Endodermal cell (in vitro differentiated cells): ENCODE results near the gene METTL26. TPM values are rescaled to one million over a fixed set of nuclear protein-coding genes. Genes with fewer than 3 reads are reported as not detected.

ENCODE experiments used
- DNase-seq: peaks from one replicate; pipeline ENCODE4 v3.0.0-alpha.2; 2017
- H3K27ac ChIP-seq: 2 replicates; pipeline ENCODE4 v1.5.1; 2013; ENCODE audit warnings: mild to moderate bottlenecking, low read depth, low read length, moderate library complexity
- H3K27me3 ChIP-seq: 2 replicates; pipeline ENCODE4 v1.6.1; 2013; ENCODE audit warnings: mild to moderate bottlenecking, low read length, moderate library complexity; ENCODE audit not compliant: insufficient read depth, control insufficient read depth, poor library complexity, severe bottlenecking
- H3K36me3 ChIP-seq: 2 replicates; pipeline ENCODE4 v1.7.0; 2013; ENCODE audit warnings: mild to moderate bottlenecking, low read length, moderate library complexity; ENCODE audit not compliant: control insufficient read depth, insufficient read depth
- H3K4me1 ChIP-seq: one replicate; pipeline ENCODE4 v1.7.0; 2013; ENCODE audit warnings: low read length; ENCODE audit not compliant: control insufficient read depth, insufficient read depth
- H3K4me3 ChIP-seq: 2 replicates; pipeline ENCODE4 v1.5.1; 2013; ENCODE audit warnings: mild to moderate bottlenecking, low read length, moderate library complexity
- H3K9ac ChIP-seq: 2 replicates; pipeline ENCODE4 v1.6.1; 2013; ENCODE audit warnings: mild to moderate bottlenecking, low read length, moderate library complexity; ENCODE audit not compliant: poor library complexity, severe bottlenecking; ENCODE audit errors: extremely low read depth
- H3K9me3 ChIP-seq: 2 replicates; pipeline ENCODE4 v1.6.1; 2013; ENCODE audit warnings: mild to moderate bottlenecking, low read length, moderate library complexity; ENCODE audit not compliant: control insufficient read depth
- H3K27ac Mint-ChIP-seq: 2 replicates; pipeline ENCODE4 v1.8.0; 2020; ENCODE audit warnings: mixed read lengths
- H3K27me3 Mint-ChIP-seq: 2 replicates; pipeline ENCODE4 v1.8.0; 2021; ENCODE audit warnings: mild to moderate bottlenecking, mixed read lengths; ENCODE audit not compliant: insufficient read depth
- H3K36me3 Mint-ChIP-seq: 2 replicates; pipeline ENCODE4 v1.8.0; 2020; ENCODE audit warnings: low read depth, mixed read lengths
- H3K4me1 Mint-ChIP-seq: 2 replicates; pipeline ENCODE4 v1.8.0; 2020; ENCODE audit warnings: mixed read lengths
- H3K4me3 Mint-ChIP-seq: 2 replicates; pipeline ENCODE4 v1.8.0; 2020; ENCODE audit warnings: mild to moderate bottlenecking, moderate library complexity, mixed read lengths
- H3K9me3 Mint-ChIP-seq: 2 replicates; pipeline ENCODE4 v1.8.0; 2020; ENCODE audit warnings: mild to moderate bottlenecking, mixed read lengths
- CTCF ChIP-seq: fragments of 200-600 bp; sonication (generic); conservative IDR thresholded peaks from 2 replicates; pipeline ENCODE4 v1.5.0; 2021; ENCODE audit warnings: antibody characterized with exemption, mild to moderate bottlenecking
- WGBS, 2 experiments: methylation state at CpG; one replicate each; pipeline versions ENCODE4 v1.1.5 to v1.1.7; 2013; ENCODE audit warnings: missing lambda C conversion rate in 2 of 2, mixed read lengths in 1 of 2; ENCODE audit not compliant: insufficient coverage in 1 of 2, insufficient read length in 1 of 2; 5-methylcytosine and 5-hydroxymethylcytosine counted together
- total RNA-seq, 2 donors: library from RNA; stranded (reverse); fragmentation: NEBNext Ultra II Directional in 1 of 2; extraction: Animal tissue kit (Norgen Biotek cat#: 25700) in 1 of 2; gene quantifications; 2 replicates in 1 of 2; 3 replicates in 1 of 2; pipeline ENCODE4 v1.2.1, GENCODE V29; 2021

The METTL26 gene
- total RNA-seq, 2 donors from 2014 or later = 72.1 to 79.8 TPM

- Histone ChIP-seq H3K9me3 (no peaks in the 10 kb centered on the region), H3K36me3 (peaks cover 40% of the 10 kb centered on the region), H3K9ac (no peak overlapping the region), H3K27ac (no peak overlapping the region), H3K4me1 (no peaks in the 10 kb centered on the region), H3K27me3 (no peaks in the 10 kb centered on the region), H3K4me3 (no peak overlapping the region)
- peaks cover 16% of the 10 kb centered on the region for H3K36me3 Mint-ChIP-seq
- H3K4me3 Mint-ChIP-seq = no peak overlapping the region
- peaks cover 6% of the 10 kb centered on the region for H3K4me1 Mint-ChIP-seq
- WGBS, 2 experiments = 97% methylated on average over 10 to 18 of the region's 18 CpGs
- H3K27me3 Mint-ChIP-seq = no peaks in the 10 kb centered on the region
- TF ChIP-seq CTCF = no peak
- H3K9me3 Mint-ChIP-seq = no peaks in the 10 kb centered on the region
- no peak overlapping the region for H3K27ac Mint-ChIP-seq
- DNase-seq = no peak
These were observed 37.4 kb upstream of the METTL26 start for GRCh38 chr16:673399-673991.

GRCh38 chr16:672851-673250 is 36.7 kb upstream of the METTL26 start:
- no peak for DNase-seq
- no peak for TF ChIP-seq CTCF
- Histone ChIP-seq H3K9ac (no peak overlapping the region), H3K36me3 (peaks cover 40% of the 10 kb centered on the region), H3K27me3 (no peaks in the 10 kb centered on the region), H3K27ac (no peak overlapping the region), H3K4me1 (no peaks in the 10 kb centered on the region), H3K9me3 (no peaks in the 10 kb centered on the region), H3K4me3 (no peak overlapping the region)
- Mint-ChIP-seq H3K9me3 (no peaks in the 10 kb centered on the region), H3K36me3 (peaks cover 16% of the 10 kb centered on the region), H3K27me3 (no peaks in the 10 kb centered on the region), H3K4me1 (peaks cover 6% of the 10 kb centered on the region), H3K27ac (no peak overlapping the region), H3K4me3 (no peak overlapping the region)
- WGBS, 2 experiments = 97 to 98% methylated on average over 20 to 21 of the region's 21 CpGs

GRCh38 chr16:672371-672770 is 36.3 kb upstream of the METTL26 start:
- H3K4me3 Mint-ChIP-seq = no peak overlapping the region
- Histone ChIP-seq H3K9me3 (no peaks in the 10 kb centered on the region), H3K36me3 (peaks cover 40% of the 10 kb centered on the region), H3K27me3 (no peaks in the 10 kb centered on the region), H3K4me3 (no peak overlapping the region), H3K27ac (no peak overlapping the region), H3K4me1 (peaks cover 3% of the 10 kb centered on the region), H3K9ac (no peak overlapping the region)
- TF ChIP-seq CTCF = no peak
- peaks cover 9% of the 10 kb centered on the region for H3K4me1 Mint-ChIP-seq
- 94 to 98% methylated on average over 13 to 19 of the region's 19 CpGs for WGBS, 2 experiments
- H3K9me3 Mint-ChIP-seq = no peaks in the 10 kb centered on the region
- no peaks in the 10 kb centered on the region for H3K27me3 Mint-ChIP-seq
- H3K27ac Mint-ChIP-seq = no peak overlapping the region
- no peak for DNase-seq
- peaks cover 18% of the 10 kb centered on the region for H3K36me3 Mint-ChIP-seq
